Measurements from ENCODE around the gene CD109. TPM values are rescaled to one million over a fixed set of nuclear protein-coding genes. Genes with fewer than 3 reads are reported as not detected.

CD109 gene
- total RNA-seq, 1 experiment from 2014 or later, result 8.7 TPM

- ChIA-PET POLR2A (ENCODE audit: low non-redundant PET) (no interaction called here), CTCF (no interaction called here)
- no TSS peak for BruUV-seq (replicated peaks)
Measured at GRCh38 chr6:73823832-73824231, 127.8 kb downstream of the CD109 start.

GRCh38 chr6:73826571-73826970 lies 130.6 kb downstream of the CD109 start:
- BruUV-seq (replicated peaks), result no TSS peak
- H3K36me3 ChIP-seq (ENCODE audit: insufficient read depth, low read length, poor library complexity, severe bottlenecking), result no peaks in the 10 kb centered on the region
- no peak for DNase-seq (ENCODE audit: low spot score)
- H3K27ac ChIP-seq (ENCODE audit: low read depth, low read length, poor library complexity, severe bottlenecking), result no peak overlapping the region
- intact Hi-C loops (cut with micrococcal nuclease; ENCODE audit: unreplicated experiment), result no loop called here
- H3K4me1 ChIP-seq (ENCODE audit: insufficient read depth, low read length, poor library complexity, severe bottlenecking), result no peaks in the 10 kb centered on the region
- H3K27me3 ChIP-seq (replicated peaks; ENCODE audit: insufficient read depth, low read depth, low read length, poor library complexity), result no peaks in the 10 kb centered on the region
- H3K4me3 ChIP-seq (ENCODE audit: low read depth, low read length, poor library complexity, severe bottlenecking), result no peak overlapping the region
- no peak for TF ChIP-seq CTCF (conservative IDR thresholded peaks at IDR 0.05; ENCODE audit: low read depth, low read length)
- no peak for TF ChIP-seq EZH2 (IDR thresholded peaks at IDR 0.05; ENCODE audit: borderline replicate concordance, low read depth, low read length, poor library complexity, severe bottlenecking)
- POLR2A ChIA-PET (ENCODE audit: low non-redundant PET), result no interaction called here
- CTCF ChIA-PET, result no interaction called here
- H3K9me3 ChIP-seq (ENCODE audit: low read depth, low read length, poor library complexity, severe bottlenecking), result no peaks in the 10 kb centered on the region

More at GRCh38 chr6:73823832-73824231, 127.8 kb downstream of the CD109 start:
- H3K36me3 ChIP-seq (ENCODE audit: insufficient read depth, low read length, poor library complexity, severe bottlenecking), result no peaks in the 10 kb centered on the region
- DNase-seq (ENCODE audit: low spot score), result no peak
- no peaks in the 10 kb centered on the region for H3K4me1 ChIP-seq (ENCODE audit: insufficient read depth, low read length, poor library complexity, severe bottlenecking)
- no peak for TF ChIP-seq EZH2 (IDR thresholded peaks at IDR 0.05; ENCODE audit: borderline replicate concordance, low read depth, low read length, poor library complexity, severe bottlenecking)
- no peak for TF ChIP-seq CTCF (conservative IDR thresholded peaks at IDR 0.05; ENCODE audit: low read depth, low read length)
- intact Hi-C loops (cut with micrococcal nuclease; ENCODE audit: unreplicated experiment), result no loop called here
- H3K9me3 ChIP-seq (ENCODE audit: low read depth, low read length, poor library complexity, severe bottlenecking), result no peaks in the 10 kb centered on the region
- no peak overlapping the region for H3K4me3 ChIP-seq (ENCODE audit: low read depth, low read length, poor library complexity, severe bottlenecking)
- no peaks in the 10 kb centered on the region for H3K27me3 ChIP-seq (replicated peaks; ENCODE audit: insufficient read depth, low read depth, low read length, poor library complexity)
- no peak overlapping the region for H3K27ac ChIP-seq (ENCODE audit: low read depth, low read length, poor library complexity, severe bottlenecking)

- no peaks in the 10 kb centered on the region for H3K4me1 ChIP-seq (ENCODE audit: insufficient read depth, low read length, poor library complexity, severe bottlenecking)
- DNase-seq (ENCODE audit: low spot score), result no peak
- TF ChIP-seq CTCF (conservative IDR thresholded peaks at IDR 0.05; ENCODE audit: low read depth, low read length), result no peak
- no peak for TF ChIP-seq EZH2 (IDR thresholded peaks at IDR 0.05; ENCODE audit: borderline replicate concordance, low read depth, low read length, poor library complexity, severe bottlenecking)
- CTCF ChIA-PET, result no interaction called here
- H3K27ac ChIP-seq (ENCODE audit: low read depth, low read length, poor library complexity, severe bottlenecking), result no peak overlapping the region
- intact Hi-C loops (cut with micrococcal nuclease; ENCODE audit: unreplicated experiment), result no loop called here
- no peaks in the 10 kb centered on the region for H3K36me3 ChIP-seq (ENCODE audit: insufficient read depth, low read length, poor library complexity, severe bottlenecking)
- BruUV-seq (replicated peaks), result no TSS peak
- H3K4me3 ChIP-seq (ENCODE audit: low read depth, low read length, poor library complexity, severe bottlenecking), result no peak overlapping the region
- no peaks in the 10 kb centered on the region for H3K27me3 ChIP-seq (replicated peaks; ENCODE audit: insufficient read depth, low read depth, low read length, poor library complexity)
- H3K9me3 ChIP-seq (ENCODE audit: low read depth, low read length, poor library complexity, severe bottlenecking), result no peaks in the 10 kb centered on the region
- POLR2A ChIA-PET (ENCODE audit: low non-redundant PET), result no interaction called here
Measured at GRCh38 chr6:73830119-73830518, 134.1 kb downstream of the CD109 start.

Measured in A673 (cell line).